Loucy (cell line): ENCODE data around the gene C1orf174.

Experiments
- H2AFZ ChIP-seq: fragments of 200-600 bp; sonication (generic); 2 replicates; pipeline ENCODE4 v1.6.0; 2016; ENCODE audit warnings: antibody characterized with exemption, mild to moderate bottlenecking, low read length, moderate library complexity
- H3F3A ChIP-seq: fragments of 200-600 bp; 2 replicates; pipeline ENCODE4 v1.6.0; 2016; ENCODE audit warnings: antibody characterized with exemption, low read depth, mild to moderate bottlenecking
- H3K27me3 ChIP-seq: fragments of 200-600 bp; sonication (generic); 2 replicates; pipeline ENCODE4 v1.6.1; 2014; ENCODE audit warnings: low read length, mild to moderate bottlenecking; ENCODE audit not compliant: insufficient read depth, poor library complexity, severe bottlenecking
- H3K36me3 ChIP-seq: fragments of 200-600 bp; sonication (generic); 2 replicates; pipeline ENCODE4 v1.6.1; 2016; ENCODE audit warnings: low read length; ENCODE audit not compliant: insufficient read depth
- H3K4me1 ChIP-seq: fragments of 200-600 bp; sonication (generic); 2 replicates; pipeline ENCODE4 v1.5.1; 2014; ENCODE audit warnings: low read length, mild to moderate bottlenecking; ENCODE audit not compliant: insufficient read depth, poor library complexity, severe bottlenecking
- H3K4me2 ChIP-seq: fragments of 200-600 bp; sonication (generic); 2 replicates; pipeline ENCODE4 v1.6.0; 2014; ENCODE audit warnings: antibody characterized with exemption, low read length, low read depth, mild to moderate bottlenecking; ENCODE audit not compliant: poor library complexity, severe bottlenecking
- H3K4me3 ChIP-seq: fragments of 200-600 bp; sonication (generic); 2 replicates; pipeline ENCODE4 v1.5.1; 2014; ENCODE audit warnings: low read length, mild to moderate bottlenecking, mixed read lengths; ENCODE audit not compliant: poor library complexity, severe bottlenecking
- H3K79me2 ChIP-seq: fragments of 200-600 bp; sonication (generic); 2 replicates; pipeline ENCODE4 v1.6.1; 2014; ENCODE audit warnings: low read length; ENCODE audit not compliant: insufficient read depth
- H3K9ac ChIP-seq: fragments of 200-600 bp; sonication (generic); 2 replicates; pipeline ENCODE4 v1.6.0; 2014; ENCODE audit warnings: mild to moderate bottlenecking, low read depth, low read length, moderate library complexity; ENCODE audit not compliant: poor library complexity, severe bottlenecking
- H3K9me2 ChIP-seq: fragments of 200-600 bp; sonication (generic); replicated peaks from 2 replicates; pipeline ENCODE4 v1.6.1; 2016; ENCODE audit warnings: low read depth, low read length, mixed read lengths
- H3K9me3 ChIP-seq: fragments of 200-600 bp; sonication (generic); 2 replicates; pipeline ENCODE4 v1.6.1; 2014; ENCODE audit warnings: mild to moderate bottlenecking, antibody characterized with exemption, low read length, low read depth; ENCODE audit not compliant: insufficient read depth
- H4K20me1 ChIP-seq: fragments of 200-600 bp; sonication (generic); 2 replicates; pipeline ENCODE4 v1.6.0; 2014; ENCODE audit warnings: antibody characterized with exemption, low read length, mild to moderate bottlenecking; ENCODE audit not compliant: insufficient read depth, poor library complexity, severe bottlenecking
- CTCF ChIP-seq: fragments of 200-600 bp; sonication (generic); conservative IDR thresholded peaks from 2 replicates; pipeline ENCODE4 v1.5.1; 2014; ENCODE audit warnings: mild to moderate bottlenecking, antibody characterized with exemption, low read length
- EZH2phosphoT487 ChIP-seq: fragments of 200-600 bp; IDR thresholded peaks from 2 replicates; pipeline ENCODE4 v1.6.1; 2018; ENCODE audit warnings: antibody characterized with exemption, mild to moderate bottlenecking, moderate library complexity, borderline replicate concordance

C1orf174 gene

GRCh38 chr1:3900150-3900968 is at the start of gene C1orf174:
Gene C1orf174, minus strand, starts transcription at chr1:3900272. Its CDS starts 86 bp downstream, at chr1:3900186.
- Histone ChIP-seq H4K20me1 (peaks cover 24% of the 10 kb centered on the region), H3K9ac (peak within 1 kb of the TSS; percentile 96), H3K79me2 (peaks cover 46% of the 10 kb centered on the region), H2AFZ (peak within 1 kb of the TSS; percentile 95), H3K9me2 (no peaks in the 10 kb centered on the region), H3F3A (no peaks in the 10 kb centered on the region), H3K9me3 (no peaks in the 10 kb centered on the region), H3K4me2 (peak within 1 kb of the TSS; percentile 91), H3K36me3 (no peaks in the 10 kb centered on the region; the same call in 1 of the 2 replicates), H3K4me3 (peak within 1 kb of the TSS; percentile 92), H3K27me3 (no peaks in the 10 kb centered on the region), H3K4me1 (peaks cover 53% of the 10 kb centered on the region)
- TF ChIP-seq CTCF: no peak
- TF ChIP-seq EZH2phosphoT487: no peak

- H3K4me3 ChIP-seq: no peak overlapping the region
- no peaks in the 10 kb centered on the region for H3K27me3 ChIP-seq
- H3K79me2 ChIP-seq: no peaks in the 10 kb centered on the region
- H3K4me1 ChIP-seq: no peaks in the 10 kb centered on the region
- H2AFZ ChIP-seq: no peak overlapping the region
- H3K9me2 ChIP-seq: no peaks in the 10 kb centered on the region
- no peak overlapping the region for H3K4me2 ChIP-seq
- no peaks in the 10 kb centered on the region for H3K36me3 ChIP-seq
- H3K9ac ChIP-seq: no peak overlapping the region
- no peaks in the 10 kb centered on the region for H3F3A ChIP-seq
- TF ChIP-seq EZH2phosphoT487: no peak
- TF ChIP-seq CTCF: no peak
- peaks cover 5% of the 10 kb centered on the region; the same call in 1 of the 2 replicates for H3K9me3 ChIP-seq
- no peaks in the 10 kb centered on the region for H4K20me1 ChIP-seq
These were observed 48.3 kb upstream of the C1orf174 start for GRCh38 chr1:3948344-3948743.

- H3K4me3 ChIP-seq: no peak overlapping the region
- TF ChIP-seq CTCF (no peak), EZH2phosphoT487 (no peak)
- H3K4me2 ChIP-seq: no peak overlapping the region
- no peaks in the 10 kb centered on the region for H3F3A ChIP-seq
- H3K9me3 ChIP-seq: peaks cover 5% of the 10 kb centered on the region; the same call in 1 of the 2 replicates
- no peaks in the 10 kb centered on the region for H4K20me1 ChIP-seq
- H3K9me2 ChIP-seq: no peaks in the 10 kb centered on the region
- H3K79me2 ChIP-seq: no peaks in the 10 kb centered on the region
- no peaks in the 10 kb centered on the region for H3K4me1 ChIP-seq
- no peak overlapping the region for H3K9ac ChIP-seq
- H2AFZ ChIP-seq: no peak overlapping the region
- no peaks in the 10 kb centered on the region for H3K27me3 ChIP-seq
- H3K36me3 ChIP-seq: no peaks in the 10 kb centered on the region
These were observed 46.1 kb upstream of the C1orf174 start for GRCh38 chr1:3945916-3946840.
